Measurements from ENCODE around the gene COQ10A. TPM values are rescaled to one million over a fixed set of nuclear protein-coding genes. Genes with fewer than 3 reads are reported as not detected.

COQ10A gene
- total and polyA plus RNA-seq, 2 donors from 2014 or later: 14.5 to 30.0 TPM

DNA sequence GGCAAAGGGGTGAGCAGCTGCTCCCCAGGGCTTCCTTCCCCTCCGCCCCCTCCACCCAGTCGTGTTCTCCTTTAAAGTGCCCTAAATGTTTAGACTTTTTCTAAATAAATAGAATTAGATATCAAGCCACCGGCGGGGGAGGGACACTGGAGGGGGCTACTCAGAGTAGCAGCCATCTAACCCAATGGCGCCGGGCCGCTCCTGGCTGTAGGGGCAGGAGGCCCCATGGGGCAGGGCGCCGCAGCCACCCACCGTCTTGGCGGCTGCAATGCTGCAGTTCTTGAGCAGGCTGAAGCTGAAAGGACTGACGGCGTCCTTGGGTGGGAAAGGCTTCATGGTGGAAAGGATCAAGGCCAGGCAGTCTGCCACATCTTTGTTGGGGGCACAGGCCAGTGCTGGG, 23.8 kb upstream of the COQ10A start:
- DNase-seq: no peak

DNA sequence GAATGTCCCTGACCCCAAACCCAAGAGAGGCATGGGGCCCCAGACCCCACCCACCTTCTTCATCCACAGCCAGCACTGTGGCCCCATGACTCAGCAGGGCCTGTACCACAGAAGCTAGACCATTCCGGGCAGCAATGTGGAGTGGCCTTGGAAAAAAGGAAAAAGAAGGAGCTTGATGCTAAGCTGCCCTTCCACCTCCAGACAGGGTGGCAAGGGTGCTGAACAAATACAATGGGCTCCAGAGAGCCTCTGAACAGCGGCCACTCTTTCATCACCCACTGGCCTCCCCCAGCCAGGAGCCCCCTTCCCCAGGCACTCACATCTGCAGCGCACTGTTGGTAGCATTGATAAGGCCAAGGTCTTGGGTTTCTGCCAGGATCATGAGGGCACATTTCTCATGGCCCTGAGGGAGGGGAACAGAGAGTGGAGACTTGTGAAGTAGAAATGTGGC, 23.0 kb upstream of the COQ10A start:
- H3K4me3 ChIP-seq (ENCODE audit: low read length in 3 of 3): no peak overlapping the region
- H3K27ac ChIP-seq (ENCODE audit: low read depth in 2 of 2, low read length in 2 of 2): no peak overlapping the region
- no peaks in the 10 kb centered on the region for H3K4me1 ChIP-seq (ENCODE audit: control insufficient read depth in 2 of 3, insufficient read depth in 2 of 3, low read depth in 1 of 3, low read length in 3 of 3)
- no peaks in the 10 kb centered on the region for H3K27me3 ChIP-seq (ENCODE audit: control insufficient read depth, insufficient read depth, low read length)
- FAIRE-seq (no peak), DNase-seq (no peak)
- TF ChIP-seq, protein P1, sequence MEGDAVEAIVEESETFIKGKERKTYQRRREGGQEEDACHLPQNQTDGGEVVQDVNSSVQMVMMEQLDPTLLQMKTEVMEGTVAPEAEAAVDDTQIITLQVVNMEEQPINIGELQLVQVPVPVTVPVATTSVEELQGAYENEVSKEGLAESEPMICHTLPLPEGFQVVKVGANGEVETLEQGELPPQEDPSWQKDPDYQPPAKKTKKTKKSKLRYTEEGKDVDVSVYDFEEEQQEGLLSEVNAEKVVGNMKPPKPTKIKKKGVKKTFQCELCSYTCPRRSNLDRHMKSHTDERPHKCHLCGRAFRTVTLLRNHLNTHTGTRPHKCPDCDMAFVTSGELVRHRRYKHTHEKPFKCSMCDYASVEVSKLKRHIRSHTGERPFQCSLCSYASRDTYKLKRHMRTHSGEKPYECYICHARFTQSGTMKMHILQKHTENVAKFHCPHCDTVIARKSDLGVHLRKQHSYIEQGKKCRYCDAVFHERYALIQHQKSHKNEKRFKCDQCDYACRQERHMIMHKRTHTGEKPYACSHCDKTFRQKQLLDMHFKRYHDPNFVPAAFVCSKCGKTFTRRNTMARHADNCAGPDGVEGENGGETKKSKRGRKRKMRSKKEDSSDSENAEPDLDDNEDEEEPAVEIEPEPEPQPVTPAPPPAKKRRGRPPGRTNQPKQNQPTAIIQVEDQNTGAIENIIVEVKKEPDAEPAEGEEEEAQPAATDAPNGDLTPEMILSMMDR (IDR thresholded peaks at IDR 0.05; ENCODE audit: borderline replicate concordance, extremely low read depth, insufficient read depth): no peak
- peaks cover 5 to 50% (median 35%) of the 10 kb centered on the region in 3 donors for H3K36me3 ChIP-seq (ENCODE audit: control insufficient read depth in 2 of 3, insufficient read depth in 3 of 3, low read length in 3 of 3)
- H3K9ac ChIP-seq (ENCODE audit: low read length in 3 of 3): no peak overlapping the region
- intact Hi-C loops (cut with DNase I): no loop called here
- H3K9me3 ChIP-seq (ENCODE audit: control insufficient read depth in 2 of 3, insufficient read depth in 1 of 3, low read length in 3 of 3): no peaks in the 10 kb centered on the region

More for the DNA sequence above, 23.8 kb upstream of the COQ10A start:
- TF ChIP-seq, protein P1 (IDR thresholded peaks at IDR 0.05; ENCODE audit: borderline replicate concordance, extremely low read depth, insufficient read depth): no peak
- H3K4me3 ChIP-seq (ENCODE audit: low read length in 3 of 3): no peak overlapping the region
- H3K27me3 ChIP-seq (ENCODE audit: control insufficient read depth, insufficient read depth, low read length): no peaks in the 10 kb centered on the region
- no peak overlapping the region for H3K27ac ChIP-seq (ENCODE audit: low read depth in 2 of 2, low read length in 2 of 2)
- H3K9me3 ChIP-seq (ENCODE audit: control insufficient read depth in 2 of 3, insufficient read depth in 1 of 3, low read length in 3 of 3): no peaks in the 10 kb centered on the region
- intact Hi-C loops (cut with DNase I): no loop called here
- FAIRE-seq: no peak
- peaks cover 5 to 42% (median 30%) of the 10 kb centered on the region in 3 donors for H3K36me3 ChIP-seq (ENCODE audit: control insufficient read depth in 2 of 3, insufficient read depth in 3 of 3, low read length in 3 of 3)
- H3K4me1 ChIP-seq (ENCODE audit: control insufficient read depth in 2 of 3, insufficient read depth in 2 of 3, low read depth in 1 of 3, low read length in 3 of 3): no peaks in the 10 kb centered on the region
- H3K9ac ChIP-seq (ENCODE audit: low read length in 3 of 3): no peak overlapping the region

DNA sequence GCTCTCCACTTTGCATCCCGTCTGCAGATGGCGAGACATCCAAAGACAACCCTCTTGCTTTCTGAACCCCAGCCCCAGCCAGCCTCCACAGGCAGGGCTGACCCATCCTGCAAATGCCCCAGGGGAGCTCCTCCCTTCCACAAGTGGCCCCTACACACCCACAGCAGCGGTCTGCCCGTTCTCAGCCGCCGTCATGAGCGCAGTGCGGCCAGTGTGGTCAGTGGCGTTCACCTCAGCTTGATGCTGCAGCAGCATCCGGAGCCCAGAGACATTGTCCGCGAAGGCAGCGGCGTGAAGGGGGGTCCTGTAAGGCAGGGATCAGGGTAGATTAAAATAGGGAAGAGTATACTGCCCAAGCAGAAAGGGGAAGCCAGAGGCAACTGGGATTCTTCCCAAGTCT, 22.2 kb upstream of the COQ10A start:
- no peak for DNase-seq
- TF ChIP-seq, protein P1 (IDR thresholded peaks at IDR 0.05; ENCODE audit: borderline replicate concordance, extremely low read depth, insufficient read depth): no peak
- no peak for FAIRE-seq
- H3K36me3 ChIP-seq (ENCODE audit: control insufficient read depth in 2 of 3, insufficient read depth in 3 of 3, low read length in 3 of 3): peaks cover 7 to 55% (median 39%) of the 10 kb centered on the region in 3 donors
- H3K9ac ChIP-seq (ENCODE audit: low read length in 3 of 3): no peak overlapping the region
- no peak overlapping the region for H3K4me3 ChIP-seq (ENCODE audit: low read length in 3 of 3)
- no peak overlapping the region for H3K27ac ChIP-seq (ENCODE audit: low read depth in 2 of 2, low read length in 2 of 2)
- no peaks in the 10 kb centered on the region for H3K9me3 ChIP-seq (ENCODE audit: control insufficient read depth in 2 of 3, insufficient read depth in 1 of 3, low read length in 3 of 3)
- intact Hi-C loops (cut with DNase I): no loop called here
- no peaks in the 10 kb centered on the region for H3K27me3 ChIP-seq (ENCODE audit: control insufficient read depth, insufficient read depth, low read length)
- H3K4me1 ChIP-seq (ENCODE audit: control insufficient read depth in 2 of 3, insufficient read depth in 2 of 3, low read depth in 1 of 3, low read length in 3 of 3): no peaks in the 10 kb centered on the region

DNA sequence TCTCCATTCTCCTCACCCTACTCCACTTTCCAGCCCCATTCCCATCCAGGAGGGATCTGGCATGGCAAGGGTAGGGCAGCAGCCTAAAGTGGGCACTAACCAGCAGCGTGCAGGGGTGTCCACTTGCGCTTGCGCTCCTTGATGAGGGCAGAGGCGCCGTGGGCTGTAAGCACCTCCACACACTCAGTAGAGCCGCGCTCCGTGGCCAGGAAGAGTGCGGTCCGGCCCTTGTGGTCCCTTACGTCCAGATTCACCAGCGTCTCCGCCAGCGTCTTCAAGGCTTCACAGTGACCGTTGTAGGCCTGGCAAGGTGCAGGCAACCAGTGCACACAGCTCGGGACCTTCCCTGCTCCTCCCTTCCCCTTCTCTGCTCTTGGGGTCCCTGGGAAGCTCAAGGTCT, 18.8 kb upstream of the COQ10A start:
- H3K27ac ChIP-seq (ENCODE audit: low read depth in 2 of 2, low read length in 2 of 2): no peak overlapping the region
- DNase-seq: no peak
- no peaks in the 10 kb centered on the region for H3K27me3 ChIP-seq (ENCODE audit: control insufficient read depth, insufficient read depth, low read length)
- no peak for FAIRE-seq
- no peak overlapping the region for H3K4me3 ChIP-seq (ENCODE audit: low read length in 3 of 3)
- TF ChIP-seq, protein P1 (IDR thresholded peaks at IDR 0.05; ENCODE audit: borderline replicate concordance, extremely low read depth, insufficient read depth): no peak
- peaks cover 16 to 62% (median 54%) of the 10 kb centered on the region in 3 donors for H3K36me3 ChIP-seq (ENCODE audit: control insufficient read depth in 2 of 3, insufficient read depth in 3 of 3, low read length in 3 of 3)
- H3K4me1 ChIP-seq (ENCODE audit: control insufficient read depth in 2 of 3, insufficient read depth in 2 of 3, low read depth in 1 of 3, low read length in 3 of 3): no peaks in the 10 kb centered on the region
- H3K9me3 ChIP-seq (ENCODE audit: control insufficient read depth in 2 of 3, insufficient read depth in 1 of 3, low read length in 3 of 3): no peaks in the 10 kb centered on the region
- no peak overlapping the region for H3K9ac ChIP-seq (ENCODE audit: low read length in 3 of 3)
- intact Hi-C loops (cut with DNase I): no loop called here

All from kidney (tissue), 14 donors.